ENCODE results near the gene GSTO1. TPM values are rescaled to one million over a fixed set of nuclear protein-coding genes. Genes with fewer than 3 reads are reported as not detected.
"Not testable (repeated sequence)": the region's sequence is repeated elsewhere in the genome, so short reads cannot be mapped to it uniquely, and the experiment has no call there.

Gene GSTO1
- 203 and 280 TPM in 2 replicates for total RNA-seq (2014; rRNA removed; shearing (Covaris generic))
- polyA plus RNA-seq (2015; cell fraction: cytosol; rRNA removed) = 349 and 373 TPM in 2 replicates
- 216 and 242 TPM in 2 replicates for polyA plus RNA-seq (2015; cell fraction: nucleus; rRNA removed)

DNA sequence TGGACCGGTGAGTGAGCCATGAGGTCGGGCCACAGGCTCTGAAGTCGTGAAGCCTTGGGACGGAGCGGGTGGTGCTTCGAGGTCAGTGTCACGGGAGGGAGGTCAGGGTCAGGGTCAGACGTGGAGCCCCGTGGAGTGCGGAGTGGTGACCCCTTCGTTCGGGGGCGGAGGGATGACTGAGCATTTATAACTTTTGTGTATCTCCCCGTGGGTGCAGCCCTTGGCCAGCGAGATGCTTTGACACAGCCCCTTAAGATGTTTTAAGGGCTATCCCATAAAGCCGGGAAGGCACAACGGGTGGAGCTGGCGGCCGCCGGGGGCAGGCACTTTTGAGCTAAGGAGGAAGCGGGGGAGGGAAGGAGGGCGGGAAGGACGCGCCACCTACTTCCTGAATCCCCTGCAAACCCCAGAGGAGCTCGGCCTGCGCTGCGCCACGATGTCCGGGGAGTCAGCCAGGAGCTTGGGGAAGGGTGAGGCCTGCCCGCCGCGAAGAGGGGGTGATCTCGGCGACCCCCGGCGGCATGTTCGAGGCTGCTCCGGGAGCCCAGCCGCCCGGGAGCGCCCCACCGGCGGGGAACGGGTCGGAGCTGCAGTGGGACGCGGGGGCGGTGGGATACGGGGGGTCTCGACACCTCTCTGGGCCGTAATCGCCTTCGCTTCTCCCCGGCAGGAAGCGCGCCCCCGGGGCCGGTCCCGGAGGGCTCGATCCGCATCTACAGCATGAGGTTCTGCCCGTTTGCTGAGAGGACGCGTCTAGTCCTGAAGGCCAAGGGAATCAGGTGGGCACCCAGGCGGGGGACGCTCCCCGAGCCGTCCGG is at the start of gene GSTO1:
Gene GSTO1, plus strand, starts transcription at position 400 of the 818 bp plus-strand sequence. Its CDS starts 37 bp downstream, at position 437.
- peak; percentile 83 for DNase-seq (ENCODE audit: low read depth)

DNA sequence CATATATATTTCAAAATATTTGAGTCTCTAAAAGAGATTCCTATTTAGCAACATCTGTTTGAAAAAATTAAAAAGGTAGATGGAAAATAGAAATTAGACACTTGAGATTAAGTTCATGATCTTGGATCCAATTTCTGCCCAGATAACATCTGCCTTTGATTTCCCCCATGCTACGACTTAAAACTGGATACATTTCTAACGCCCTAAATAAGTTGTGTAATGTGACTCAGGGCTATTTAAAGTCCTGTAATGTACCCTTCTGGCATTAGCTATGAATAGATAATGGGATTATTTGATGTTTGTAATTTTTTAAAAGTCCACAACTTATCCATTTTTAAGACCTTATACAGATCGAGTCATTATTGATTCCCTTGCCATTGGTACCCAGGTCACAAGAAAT is 46.0 kb upstream of the GSTO1 start:
- no peak for DNase-seq (ENCODE audit: low read depth)

DNA sequence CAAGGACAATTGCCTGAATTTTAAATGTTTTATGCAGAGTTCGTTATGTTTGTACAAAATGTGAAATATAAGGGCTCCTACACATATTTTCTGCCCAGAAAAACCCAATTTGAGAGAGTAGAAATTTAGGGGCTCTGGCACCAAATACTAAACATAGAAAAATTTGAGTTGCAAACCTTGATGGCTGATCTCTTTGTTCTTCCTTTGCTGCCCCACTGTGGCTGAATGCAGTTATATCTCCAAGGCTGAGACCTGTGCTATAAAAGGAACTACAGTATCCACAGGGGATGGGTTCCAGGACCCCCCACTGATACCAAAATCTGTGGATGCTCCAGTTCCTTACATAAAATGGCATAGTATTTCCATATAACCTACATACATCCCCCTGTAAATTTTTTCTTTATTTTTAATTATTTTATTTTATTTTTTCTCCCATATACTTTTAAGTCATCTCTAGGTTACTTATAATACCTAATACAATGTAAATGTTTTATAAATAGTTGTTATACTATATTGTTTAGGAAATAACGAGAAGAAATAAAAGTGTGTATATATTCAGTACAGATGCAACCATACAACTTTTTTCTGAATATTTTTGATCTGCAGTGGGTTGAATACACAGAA is 45.0 kb upstream of the GSTO1 start:
- DNase-seq (ENCODE audit: low read depth) = peak; percentile 36

DNA sequence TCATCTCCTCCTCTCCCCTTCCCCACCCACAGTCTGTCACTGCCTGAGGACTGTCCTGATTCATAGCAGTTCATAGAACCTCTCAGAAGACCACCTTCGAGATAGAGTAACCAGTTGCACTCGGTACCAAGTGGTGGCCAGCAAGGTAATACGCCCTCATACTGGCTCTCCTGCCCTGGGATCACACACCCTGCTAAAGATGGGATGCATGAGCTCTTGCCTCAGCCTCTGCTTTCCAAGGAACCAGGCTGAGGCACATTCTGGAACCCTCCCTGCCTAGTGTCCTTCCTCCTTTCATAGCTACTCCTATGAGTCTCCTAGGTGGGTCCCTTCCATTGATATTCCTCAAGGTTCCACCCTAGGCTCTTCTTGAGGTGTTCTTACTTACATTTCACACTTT is 38.1 kb upstream of the GSTO1 start:
- DNase-seq (ENCODE audit: low read depth) = no peak

DNA sequence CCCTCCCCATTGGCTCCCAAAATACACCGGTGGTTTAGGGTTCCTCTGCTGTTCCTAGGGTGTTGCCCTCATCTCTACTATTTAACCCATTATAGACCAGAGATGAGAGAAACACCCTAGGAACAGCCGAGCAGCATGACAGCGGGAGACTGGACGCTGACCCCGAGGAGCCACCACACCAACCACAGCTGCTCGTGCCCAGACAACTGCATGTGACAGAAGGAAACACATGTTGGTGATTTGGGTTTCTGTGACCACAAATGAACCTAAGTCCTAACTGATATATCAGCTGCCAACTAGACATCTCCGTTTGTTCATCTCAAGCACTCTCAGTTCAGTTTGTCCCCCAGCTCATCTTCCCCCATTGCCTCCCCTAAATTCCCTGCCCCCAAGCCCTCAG is 35.9 kb upstream of the GSTO1 start:
- DNase-seq (ENCODE audit: low read depth) = no peak

DNA sequence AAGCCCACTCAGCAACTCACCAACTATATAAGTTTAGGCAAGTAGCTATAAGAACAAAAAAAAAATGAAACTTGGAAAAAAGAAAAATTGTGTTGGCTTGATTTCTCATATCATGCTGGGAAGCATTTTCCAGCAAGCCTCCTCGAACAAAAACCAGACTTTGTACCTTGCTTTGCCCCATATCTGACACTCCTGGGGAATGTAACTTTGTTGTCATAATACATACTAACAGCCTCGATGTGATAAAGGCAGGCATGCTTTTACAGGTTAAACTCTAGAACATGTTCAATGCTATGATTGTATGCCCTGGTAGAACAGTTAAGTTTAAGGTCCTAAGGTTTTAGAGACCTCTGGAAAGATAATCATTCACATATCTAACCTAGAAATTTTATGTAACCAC is 34.2 kb upstream of the GSTO1 start:
- no peak for DNase-seq (ENCODE audit: low read depth)

DNA sequence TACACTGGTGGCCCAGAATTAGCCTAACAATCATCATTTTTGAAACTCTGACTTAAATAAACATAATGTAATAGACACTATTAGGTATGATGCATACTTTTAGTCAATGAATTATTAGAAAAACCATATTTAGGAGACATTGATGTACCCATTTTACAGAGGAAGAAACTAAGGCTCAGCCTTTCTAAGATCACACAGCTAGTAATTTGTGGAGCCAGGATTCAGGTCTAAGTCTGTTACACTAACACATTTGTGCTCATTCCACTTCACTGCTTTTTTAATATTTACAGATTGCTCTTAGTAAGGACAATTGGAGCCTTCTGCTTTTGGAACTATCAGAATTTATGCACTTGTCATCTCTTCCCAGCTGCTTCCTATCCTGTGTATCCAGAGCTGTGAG is 31.4 kb upstream of the GSTO1 start:
- no peak for DNase-seq (ENCODE audit: low read depth)

DNA sequence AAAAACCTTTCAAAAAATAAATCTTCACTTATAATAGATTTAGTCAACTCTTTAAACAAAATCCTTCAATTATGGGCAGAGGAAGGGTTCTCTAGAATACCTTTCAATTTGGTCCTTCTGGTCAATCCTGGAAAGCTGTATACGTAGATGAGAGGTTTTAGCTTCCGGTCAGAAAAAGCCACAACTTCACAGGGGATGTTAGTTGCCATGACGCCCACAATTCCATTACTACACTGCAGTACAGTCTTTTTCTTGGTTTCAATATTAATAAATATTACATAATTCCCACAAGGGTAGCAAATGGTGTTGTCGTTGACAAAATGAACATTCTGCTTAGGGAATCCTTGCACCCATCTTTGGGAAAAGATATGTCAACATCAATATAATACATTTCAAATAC is 24.2 kb upstream of the GSTO1 start:
- DNase-seq (ENCODE audit: low read depth) = no peak

DNA sequence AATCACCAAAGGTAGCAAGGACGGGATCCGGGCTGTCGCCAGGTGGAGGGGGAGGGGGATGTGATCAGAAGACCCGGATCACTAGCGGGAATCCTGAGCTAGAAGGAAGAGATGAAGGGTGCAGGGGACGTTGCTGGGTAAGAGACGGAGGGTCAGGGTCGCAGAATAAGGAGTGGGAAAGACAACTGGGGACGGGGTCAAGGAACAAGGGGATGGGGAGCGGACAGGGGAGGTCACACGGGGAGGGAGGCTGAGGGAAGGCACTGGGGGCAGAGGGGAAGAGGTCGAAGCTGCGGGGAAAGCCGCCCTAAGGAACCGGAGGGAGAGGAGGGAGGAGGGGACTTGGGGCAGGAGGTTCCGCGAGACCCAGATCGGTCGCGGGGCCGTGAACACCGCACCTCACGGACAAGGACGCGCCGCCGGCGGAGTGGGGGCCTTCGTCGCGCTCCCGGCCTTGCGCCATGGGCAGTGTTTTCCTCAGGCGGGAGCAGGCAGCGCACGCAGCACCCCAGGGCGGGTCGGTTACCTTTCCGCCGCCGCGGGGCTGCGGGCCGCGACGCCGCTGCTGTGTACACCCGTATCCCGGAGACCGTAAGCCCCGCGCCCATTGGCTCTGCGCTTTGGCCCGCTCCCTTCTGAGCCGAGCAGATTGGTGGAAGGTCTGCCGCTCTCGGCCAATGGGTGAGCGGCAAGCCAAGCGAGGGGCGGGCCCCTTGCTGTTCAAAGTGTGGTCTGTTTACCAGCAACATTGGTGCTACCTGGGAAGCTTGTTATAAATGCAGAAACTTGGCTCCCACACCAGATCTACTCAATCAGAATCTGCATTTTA is 22.7 kb upstream of the GSTO1 start, which contains the start of gene CFAP43:
Gene CFAP43, minus strand, starts transcription at position 581 of the 829 bp plus-strand sequence. Its CDS starts 118 bp downstream, at position 463.
- DNase-seq (ENCODE audit: low read depth) = peak; percentile 97

DNA sequence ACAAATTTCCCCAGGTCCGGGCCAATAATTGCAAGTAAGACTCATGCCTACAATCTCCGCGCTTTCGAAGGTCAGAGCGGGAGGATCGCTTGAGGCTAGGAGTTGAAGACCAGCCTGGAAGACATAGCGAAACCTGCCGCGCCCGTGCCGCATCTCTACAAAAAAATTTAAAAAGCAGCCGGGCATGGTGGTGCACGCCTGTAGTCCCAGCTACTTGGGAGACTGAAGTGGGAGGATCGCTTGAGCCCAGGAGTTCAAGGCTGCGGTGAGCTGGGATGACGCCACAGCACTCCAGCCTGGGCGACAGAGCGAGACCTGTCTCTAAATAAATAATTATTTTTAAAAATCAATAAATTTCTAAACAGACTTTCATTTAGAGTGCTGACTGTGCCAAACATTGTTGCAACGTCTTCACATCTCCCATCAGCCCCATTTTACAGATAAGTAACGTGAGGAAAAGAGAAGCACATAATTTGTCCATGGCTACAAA is 22.0 kb upstream of the GSTO1 start:
- DNase-seq (ENCODE audit: low read depth) = no peak

DNA sequence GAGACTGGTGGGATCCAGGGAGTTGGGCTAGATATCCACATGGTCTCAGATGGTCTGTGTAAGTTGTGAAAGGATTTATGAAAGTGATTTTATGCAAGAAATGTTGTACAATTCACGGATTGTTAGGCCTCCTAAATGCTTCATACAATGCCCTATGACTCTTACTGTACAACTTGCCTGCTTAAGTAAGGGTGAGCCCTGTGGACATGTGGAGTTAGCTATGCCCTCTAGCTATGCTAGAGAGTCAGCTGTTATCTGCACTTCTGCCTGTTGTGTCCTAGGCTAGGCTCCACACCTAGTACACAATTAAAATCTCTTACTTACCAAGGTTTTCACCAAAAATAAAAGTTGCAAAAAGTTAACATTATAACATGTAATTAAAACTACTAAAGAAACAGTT is 20.9 kb upstream of the GSTO1 start:
- no peak for DNase-seq (ENCODE audit: low read depth)

DNA sequence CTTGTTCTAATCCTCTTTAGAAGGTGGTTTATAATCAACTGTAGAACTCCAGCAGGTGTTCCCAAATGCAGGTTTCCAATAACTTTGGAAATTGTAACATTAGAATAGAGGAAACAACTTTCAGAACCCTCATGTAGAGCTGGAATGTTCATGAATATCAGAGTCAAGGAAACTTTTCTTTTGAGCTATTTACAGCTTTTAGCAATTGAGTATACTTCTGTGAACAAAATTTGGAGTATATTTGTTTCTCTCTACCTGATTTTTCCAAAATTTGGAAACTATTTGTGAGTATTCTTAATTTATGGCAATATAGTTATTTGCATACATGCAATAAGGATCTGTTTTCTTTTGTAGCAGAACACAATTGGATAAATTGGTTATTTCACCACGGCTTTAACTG is 19.8 kb upstream of the GSTO1 start:
- no peak for DNase-seq (ENCODE audit: low read depth)

DNA sequence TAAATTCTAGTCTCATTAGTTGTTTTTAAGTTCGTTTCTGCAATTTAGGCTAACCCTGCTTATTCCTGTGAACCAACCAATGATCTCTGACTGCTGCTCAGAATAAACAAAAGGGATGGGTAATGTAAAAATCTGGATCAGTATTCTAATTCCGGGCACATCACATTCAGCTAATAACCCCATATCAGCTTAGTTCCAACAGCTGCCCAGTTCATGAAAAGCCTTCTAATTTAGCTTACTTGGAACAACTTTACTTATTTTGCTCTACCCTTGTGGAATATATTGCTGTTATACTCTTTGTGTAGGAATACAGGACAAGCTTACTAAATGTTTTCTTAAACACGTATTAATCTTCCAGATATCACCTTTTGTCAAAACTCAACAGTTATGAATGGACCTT is 18.9 kb upstream of the GSTO1 start:
- no peak for DNase-seq (ENCODE audit: low read depth)

DNA sequence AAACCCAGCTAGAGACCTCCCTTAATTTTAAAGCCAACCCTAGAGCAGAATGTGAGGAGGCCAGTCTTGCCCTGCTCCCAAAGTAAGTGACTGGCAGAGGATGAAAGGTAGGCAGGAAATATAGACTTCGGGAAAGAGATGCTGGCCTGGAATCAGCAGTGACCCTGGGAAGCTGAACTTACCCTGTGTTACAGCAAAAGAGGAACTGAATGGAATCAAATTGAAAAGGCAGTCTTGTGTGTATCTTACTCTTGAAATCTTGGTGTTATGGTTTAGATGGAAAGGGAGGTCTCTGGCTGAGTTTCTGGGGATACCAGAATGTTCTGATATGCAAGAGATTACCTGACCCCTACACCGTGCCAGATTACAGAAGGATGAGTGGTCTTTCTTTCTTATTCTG is 14.6 kb upstream of the GSTO1 start:
- DNase-seq (ENCODE audit: low read depth) = no peak

DNA sequence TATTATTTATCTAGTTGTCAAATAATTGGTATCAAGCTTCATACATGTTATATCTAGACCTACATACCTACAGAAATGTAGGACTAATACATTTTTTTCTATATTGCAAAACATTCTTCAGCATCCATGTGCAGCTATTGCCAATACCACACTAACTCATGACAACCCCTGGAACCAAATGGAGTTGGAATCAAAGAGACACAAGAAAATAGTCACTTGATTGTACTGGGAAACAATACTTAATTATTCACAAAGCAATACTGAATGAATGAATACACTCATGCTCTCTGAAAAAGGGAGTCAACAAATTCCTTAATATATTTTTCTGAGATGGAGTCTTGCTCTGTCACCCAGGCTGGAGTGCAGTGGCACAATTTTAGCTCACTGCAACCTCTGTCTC is 12.1 kb upstream of the GSTO1 start:
- DNase-seq (ENCODE audit: low read depth) = no peak

DNA sequence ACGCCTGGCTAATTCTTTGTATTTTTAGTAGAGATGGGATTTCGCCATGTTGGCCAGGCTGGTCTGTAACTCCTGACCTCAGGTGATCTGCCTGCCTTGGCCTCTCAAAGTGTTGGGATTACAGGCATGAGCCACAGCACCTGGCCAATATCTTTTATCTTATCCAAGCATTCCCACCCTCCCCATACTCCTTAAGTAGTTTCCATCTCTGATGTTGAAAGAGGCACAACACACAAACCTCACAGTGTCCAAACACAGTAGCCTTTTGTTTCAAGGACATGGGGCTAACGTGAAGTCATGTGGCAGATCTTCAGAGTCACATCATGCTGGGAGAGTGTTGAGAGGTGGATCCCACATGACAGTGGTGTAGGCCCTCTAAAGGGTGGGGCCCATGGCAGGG is 11.7 kb upstream of the GSTO1 start:
- not testable (repeated sequence) for DNase-seq (ENCODE audit: low read depth)

DNA sequence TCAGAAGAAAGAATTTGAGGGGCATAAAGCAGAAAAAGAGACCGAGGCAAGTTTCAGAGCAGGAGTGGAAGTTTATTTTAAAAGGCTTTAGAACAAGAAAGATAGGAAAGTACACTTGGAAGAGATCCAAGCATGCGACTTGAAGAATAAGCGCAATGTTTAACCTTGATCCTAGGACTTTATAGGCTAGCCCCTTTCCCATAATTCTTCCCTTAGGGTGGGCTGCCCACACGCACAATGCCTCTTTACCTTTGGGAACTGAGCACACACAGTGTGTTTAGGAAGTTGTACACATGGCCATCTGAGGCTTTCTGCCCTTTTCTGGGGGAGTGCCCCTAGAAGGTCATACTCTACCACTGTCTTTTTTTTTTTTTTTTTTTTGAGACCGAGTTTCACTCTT is 11.2 kb upstream of the GSTO1 start:
- no peak for DNase-seq (ENCODE audit: low read depth)

DNA sequence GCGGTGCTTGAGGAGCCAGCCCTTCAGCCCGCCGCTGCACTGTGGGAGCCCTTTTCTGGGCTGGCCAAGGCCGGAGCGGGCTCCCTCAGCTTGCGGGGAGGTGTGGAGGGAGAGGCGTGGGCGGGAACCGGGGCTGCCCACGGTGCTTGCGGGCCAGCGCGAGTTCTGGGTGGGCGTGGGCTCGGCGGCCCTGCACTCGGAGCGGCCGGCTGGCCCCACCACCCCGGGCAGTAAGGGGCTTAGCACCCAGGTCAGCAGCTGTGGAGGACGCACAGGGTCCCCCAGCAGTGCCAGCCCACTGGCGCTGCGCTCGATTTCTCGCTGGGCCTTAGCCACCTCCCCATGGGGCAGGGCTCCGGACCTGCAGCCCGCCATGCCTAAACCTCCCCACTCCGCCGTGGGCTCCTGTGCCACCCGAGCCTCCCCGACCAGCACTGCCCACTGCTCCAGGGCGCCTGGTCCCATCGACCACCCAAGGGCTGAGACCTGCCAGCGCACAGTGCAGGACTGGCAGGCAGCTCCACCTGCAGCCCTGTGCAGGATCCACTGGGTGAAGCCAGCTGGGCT is 9.5 kb upstream of the GSTO1 start:
- no peak for DNase-seq (ENCODE audit: low read depth)

DNA sequence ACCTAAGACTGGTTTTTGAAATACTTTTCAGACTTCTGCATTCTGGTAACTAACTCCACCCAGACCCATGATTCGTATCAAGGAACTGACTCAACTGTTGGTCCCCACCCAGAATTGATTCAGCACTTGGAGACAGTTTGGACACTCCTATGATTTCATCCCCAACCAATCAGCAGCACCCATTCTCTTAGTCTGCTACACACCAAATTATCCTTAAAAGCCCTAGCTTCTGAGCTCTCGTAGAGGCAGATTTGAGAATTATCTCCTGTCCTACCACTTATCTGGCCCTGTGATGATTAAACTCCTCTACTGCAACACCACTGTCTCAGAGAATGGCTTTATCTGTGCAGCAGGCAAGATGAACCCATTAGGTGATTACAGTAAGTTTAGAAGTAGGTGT is 7.7 kb upstream of the GSTO1 start:
- DNase-seq (ENCODE audit: low read depth) = peak; percentile 70

DNA sequence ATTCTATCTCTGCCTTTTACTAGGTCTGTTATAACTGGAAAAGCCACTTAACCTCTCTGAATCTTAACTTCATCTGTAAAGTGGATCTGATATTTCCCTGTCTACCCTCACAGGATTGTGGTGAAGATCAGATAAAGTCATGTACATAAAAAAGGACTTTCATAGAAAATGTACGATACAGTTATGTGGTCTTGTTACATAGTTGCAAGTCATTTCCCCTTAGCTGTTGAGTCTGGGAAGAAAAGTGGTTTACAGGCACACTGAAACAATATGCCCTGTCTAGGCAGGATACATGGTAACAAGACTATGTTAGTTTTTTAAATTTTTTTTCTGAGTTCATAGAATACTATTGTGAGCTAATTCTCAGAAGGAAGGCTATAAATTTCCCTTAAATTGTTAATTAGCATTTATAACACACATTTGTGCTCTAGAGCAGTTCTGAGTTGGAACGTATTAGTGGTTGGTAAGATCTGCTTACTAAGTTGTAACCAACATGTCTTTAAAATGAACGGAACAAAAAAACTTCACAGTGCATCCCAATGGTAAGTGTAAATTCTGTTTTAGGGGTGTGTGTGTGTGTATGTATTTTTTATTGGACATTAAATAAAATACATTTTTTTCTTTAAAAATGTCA is 7.1 kb upstream of the GSTO1 start:
- no peak for DNase-seq (ENCODE audit: low read depth)

DNA sequence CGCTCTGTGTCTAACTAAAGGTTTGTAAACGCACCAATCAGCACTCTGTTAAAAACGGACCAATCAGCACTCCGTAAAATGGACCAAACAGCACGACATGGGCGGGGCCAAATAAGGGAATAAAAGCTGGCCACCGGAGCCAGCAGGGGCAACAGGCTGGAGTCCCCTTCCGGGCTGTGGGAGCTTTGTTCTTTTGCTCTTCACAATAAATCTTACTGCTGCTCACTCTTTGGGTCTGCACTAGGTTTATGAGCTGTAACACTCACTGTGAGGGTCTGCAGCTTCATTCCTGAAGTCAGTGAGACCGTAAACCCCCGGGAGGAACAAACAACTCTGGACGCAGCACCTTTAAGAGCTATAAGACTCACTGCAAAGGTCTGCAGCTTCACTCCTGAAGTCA is 5.8 kb upstream of the GSTO1 start:
- not testable (repeated sequence) for DNase-seq (ENCODE audit: low read depth)
